HEK293 (cell line): ENCODE measurements around the gene BTK.

Source experiments
- SCRT2 ChIP-seq: fragments of 450-650 bp; formaldehyde crosslinking; IDR thresholded peaks from 2 replicates; pipeline ENCODE4 v1.5.1; 2016; ENCODE audit warnings: missing biosample characterization, missing genetic modification characterization
- TCF7L2 ChIP-seq: IDR thresholded peaks from 2 replicates; pipeline ENCODE4 v1.6.1; 2011; ENCODE audit warnings: low read depth, mild to moderate bottlenecking, inconsistent platforms, low read length, moderate library complexity, borderline replicate concordance
- WT1 ChIP-seq: fragments of 450-650 bp; formaldehyde crosslinking; IDR thresholded peaks from 2 replicates; pipeline ENCODE4 v1.5.1; 2016; ENCODE audit warnings: missing biosample characterization, missing genetic modification characterization
- ZIC2 ChIP-seq: fragments of 450-650 bp; formaldehyde crosslinking; IDR thresholded peaks from 2 replicates; pipeline ENCODE4 v1.5.1; 2016; ENCODE audit warnings: missing biosample characterization, missing genetic modification characterization
- ZNF157 ChIP-seq: fragments of 450-650 bp; formaldehyde crosslinking; IDR thresholded peaks from 2 replicates; pipeline ENCODE4 v1.5.1; 2016; ENCODE audit warnings: missing biosample characterization, missing genetic modification characterization
- ZNF221 ChIP-seq: fragments of 450-650 bp; formaldehyde crosslinking; IDR thresholded peaks from 2 replicates; pipeline ENCODE4 v1.5.1; 2017; ENCODE audit warnings: missing biosample characterization, missing genetic modification characterization, borderline replicate concordance
- ZNF341 ChIP-seq: fragments of 450-650 bp; formaldehyde crosslinking; IDR thresholded peaks from 2 replicates; pipeline ENCODE4; 2016; ENCODE audit warnings: low read depth, missing biosample characterization, missing genetic modification characterization
- ZNF394 ChIP-seq: fragments of 450-650 bp; formaldehyde crosslinking; IDR thresholded peaks from 2 replicates; pipeline ENCODE4 v1.5.1; 2016; ENCODE audit warnings: missing biosample characterization, missing genetic modification characterization, mild to moderate bottlenecking, moderate library complexity, borderline replicate concordance
- ZNF510 ChIP-seq: fragments of 450-650 bp; formaldehyde crosslinking; IDR thresholded peaks from 2 replicates; pipeline ENCODE4 v1.5.1; 2018; ENCODE audit warnings: mild to moderate bottlenecking, missing genetic modification characterization, missing biosample characterization; ENCODE audit not compliant: insufficient replicate concordance
- ZNF514 ChIP-seq: fragments of 450-650 bp; formaldehyde crosslinking; IDR thresholded peaks from 2 replicates; pipeline ENCODE4 v1.5.1; 2016; ENCODE audit warnings: missing biosample characterization, missing genetic modification characterization
- ZNF529 ChIP-seq: fragments of 450-650 bp; formaldehyde crosslinking; IDR thresholded peaks from 2 replicates; pipeline ENCODE4 v1.5.1; 2017; ENCODE audit warnings: missing genetic modification characterization, missing biosample characterization; ENCODE audit not compliant: insufficient replicate concordance
- ZNF548 ChIP-seq: fragments of 450-650 bp; formaldehyde crosslinking; IDR thresholded peaks from 2 replicates; pipeline ENCODE4 v1.5.1; 2016; ENCODE audit warnings: missing biosample characterization, missing genetic modification characterization
- ZNF610 ChIP-seq: fragments of 450-650 bp; formaldehyde crosslinking; IDR thresholded peaks from 2 replicates; pipeline ENCODE4 v1.5.1; 2016; ENCODE audit warnings: missing biosample characterization, missing genetic modification characterization, borderline replicate concordance
- ZNF621 ChIP-seq: fragments of 450-650 bp; formaldehyde crosslinking; IDR thresholded peaks from 2 replicates; pipeline ENCODE4 v1.5.1; 2017; ENCODE audit warnings: missing biosample characterization, missing genetic modification characterization
- ZNF623 ChIP-seq: fragments of 450-650 bp; formaldehyde crosslinking; IDR thresholded peaks from 2 replicates; pipeline ENCODE4 v1.5.1; 2016; ENCODE audit warnings: missing biosample characterization, missing genetic modification characterization
- ZNF626 ChIP-seq: fragments of 450-650 bp; sonication (Bioruptor Pico); formaldehyde crosslinking; IDR thresholded peaks from 2 replicates; pipeline ENCODE4 v1.5.1; 2018; ENCODE audit warnings: missing biosample characterization, missing genetic modification characterization, inconsistent platforms
- ZNF654 ChIP-seq: fragments of 450-650 bp; formaldehyde crosslinking; IDR thresholded peaks from 2 replicates; pipeline ENCODE4 v1.5.1; 2016; ENCODE audit warnings: low read depth, missing biosample characterization, missing genetic modification characterization
- ZNF747 ChIP-seq: fragments of 450-650 bp; formaldehyde crosslinking; IDR thresholded peaks from 2 replicates; pipeline ENCODE4 v1.5.1; 2016; ENCODE audit warnings: missing biosample characterization, missing genetic modification characterization
- TF ChIP-seq, protein P1 (sequence below): fragments of 450-650 bp; formaldehyde crosslinking; IDR thresholded peaks from 2 replicates; pipeline ENCODE4 v1.5.1; 2016; ENCODE audit warnings: missing biosample characterization, missing genetic modification characterization, borderline replicate concordance
- TF ChIP-seq, protein P2 (sequence below): fragments of 450-650 bp; formaldehyde crosslinking; IDR thresholded peaks from 2 replicates; pipeline ENCODE4 v1.5.1; 2016; ENCODE audit warnings: missing biosample characterization, missing genetic modification characterization
- TF ChIP-seq, protein P3 (sequence below): fragments of 450-650 bp; formaldehyde crosslinking; IDR thresholded peaks from 2 replicates; pipeline ENCODE4 v1.5.1; 2017; ENCODE audit warnings: missing biosample characterization, missing genetic modification characterization
- TF ChIP-seq, protein P4 (sequence below): fragments of 450-650 bp; formaldehyde crosslinking; IDR thresholded peaks from 2 replicates; pipeline ENCODE4 v1.5.1; 2016; ENCODE audit warnings: missing biosample characterization, missing genetic modification characterization
- TF ChIP-seq, protein P5 (sequence below): fragments of 450-650 bp; formaldehyde crosslinking; IDR thresholded peaks from 2 replicates; pipeline ENCODE4 v1.5.1; 2016; ENCODE audit warnings: missing biosample characterization, missing genetic modification characterization, low read depth
- TF ChIP-seq, protein P6 (sequence below): fragments of 450-650 bp; formaldehyde crosslinking; IDR thresholded peaks from 2 replicates; pipeline ENCODE4 v1.5.0; 2017; ENCODE audit warnings: missing biosample characterization, missing genetic modification characterization, borderline replicate concordance

Gene BTK

DNA sequence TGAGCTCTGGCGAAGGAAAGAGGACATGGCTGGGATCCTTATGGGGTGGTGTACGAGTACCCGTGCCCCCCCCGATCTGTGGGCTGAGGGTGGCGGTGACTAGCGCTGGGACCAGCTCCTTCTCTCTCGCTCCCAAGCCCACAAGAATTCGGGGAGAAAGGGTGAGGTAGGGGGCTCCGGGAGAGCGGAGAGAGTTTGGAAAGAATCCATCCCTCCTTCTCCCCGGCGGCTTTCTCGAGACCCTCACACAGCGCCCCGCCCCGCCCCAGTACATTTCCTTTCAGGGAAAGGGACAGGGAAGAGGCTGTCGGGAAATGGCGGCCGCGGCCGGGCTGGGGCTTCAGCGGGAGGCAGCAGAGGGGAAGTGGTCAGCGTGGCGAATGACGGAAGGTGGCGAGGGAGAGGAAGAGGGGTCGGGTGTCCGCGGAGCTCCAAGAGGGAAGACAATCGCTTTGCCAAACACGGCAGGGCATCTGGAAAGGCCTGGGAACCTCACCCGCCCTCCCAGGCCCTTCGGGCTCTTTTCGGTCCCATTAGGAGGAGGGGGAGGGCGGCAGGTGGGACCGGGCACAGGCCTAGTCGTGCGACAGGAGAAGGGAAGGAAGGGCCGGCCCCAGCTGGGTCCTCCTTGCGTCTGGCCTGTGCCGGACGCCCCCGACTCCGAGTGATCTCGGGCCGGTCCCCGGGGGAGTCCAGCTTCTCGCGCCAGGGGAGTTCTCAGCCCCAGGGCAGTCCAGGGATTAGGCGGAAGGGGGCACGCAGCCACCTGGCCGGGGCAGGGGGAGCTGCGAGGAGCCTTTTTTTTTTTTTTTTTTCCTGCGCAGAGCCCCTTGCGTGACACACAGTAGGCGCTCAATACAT lies 32.2 kb upstream of the BTK start (continued):
- TF ChIP-seq, protein P1, sequence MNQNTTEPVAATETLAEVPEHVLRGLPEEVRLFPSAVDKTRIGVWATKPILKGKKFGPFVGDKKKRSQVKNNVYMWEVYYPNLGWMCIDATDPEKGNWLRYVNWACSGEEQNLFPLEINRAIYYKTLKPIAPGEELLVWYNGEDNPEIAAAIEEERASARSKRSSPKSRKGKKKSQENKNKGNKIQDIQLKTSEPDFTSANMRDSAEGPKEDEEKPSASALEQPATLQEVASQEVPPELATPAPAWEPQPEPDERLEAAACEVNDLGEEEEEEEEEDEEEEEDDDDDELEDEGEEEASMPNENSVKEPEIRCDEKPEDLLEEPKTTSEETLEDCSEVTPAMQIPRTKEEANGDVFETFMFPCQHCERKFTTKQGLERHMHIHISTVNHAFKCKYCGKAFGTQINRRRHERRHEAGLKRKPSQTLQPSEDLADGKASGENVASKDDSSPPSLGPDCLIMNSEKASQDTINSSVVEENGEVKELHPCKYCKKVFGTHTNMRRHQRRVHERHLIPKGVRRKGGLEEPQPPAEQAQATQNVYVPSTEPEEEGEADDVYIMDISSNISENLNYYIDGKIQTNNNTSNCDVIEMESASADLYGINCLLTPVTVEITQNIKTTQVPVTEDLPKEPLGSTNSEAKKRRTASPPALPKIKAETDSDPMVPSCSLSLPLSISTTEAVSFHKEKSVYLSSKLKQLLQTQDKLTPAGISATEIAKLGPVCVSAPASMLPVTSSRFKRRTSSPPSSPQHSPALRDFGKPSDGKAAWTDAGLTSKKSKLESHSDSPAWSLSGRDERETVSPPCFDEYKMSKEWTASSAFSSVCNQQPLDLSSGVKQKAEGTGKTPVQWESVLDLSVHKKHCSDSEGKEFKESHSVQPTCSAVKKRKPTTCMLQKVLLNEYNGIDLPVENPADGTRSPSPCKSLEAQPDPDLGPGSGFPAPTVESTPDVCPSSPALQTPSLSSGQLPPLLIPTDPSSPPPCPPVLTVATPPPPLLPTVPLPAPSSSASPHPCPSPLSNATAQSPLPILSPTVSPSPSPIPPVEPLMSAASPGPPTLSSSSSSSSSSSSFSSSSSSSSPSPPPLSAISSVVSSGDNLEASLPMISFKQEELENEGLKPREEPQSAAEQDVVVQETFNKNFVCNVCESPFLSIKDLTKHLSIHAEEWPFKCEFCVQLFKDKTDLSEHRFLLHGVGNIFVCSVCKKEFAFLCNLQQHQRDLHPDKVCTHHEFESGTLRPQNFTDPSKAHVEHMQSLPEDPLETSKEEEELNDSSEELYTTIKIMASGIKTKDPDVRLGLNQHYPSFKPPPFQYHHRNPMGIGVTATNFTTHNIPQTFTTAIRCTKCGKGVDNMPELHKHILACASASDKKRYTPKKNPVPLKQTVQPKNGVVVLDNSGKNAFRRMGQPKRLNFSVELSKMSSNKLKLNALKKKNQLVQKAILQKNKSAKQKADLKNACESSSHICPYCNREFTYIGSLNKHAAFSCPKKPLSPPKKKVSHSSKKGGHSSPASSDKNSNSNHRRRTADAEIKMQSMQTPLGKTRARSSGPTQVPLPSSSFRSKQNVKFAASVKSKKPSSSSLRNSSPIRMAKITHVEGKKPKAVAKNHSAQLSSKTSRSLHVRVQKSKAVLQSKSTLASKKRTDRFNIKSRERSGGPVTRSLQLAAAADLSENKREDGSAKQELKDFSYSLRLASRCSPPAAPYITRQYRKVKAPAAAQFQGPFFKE (tag by site-specific recombination), result no peak
- TF ChIP-seq SCRT2, result no peak
- TF ChIP-seq ZNF157, result no peak
- no peak for TF ChIP-seq ZNF621 (tag by site-specific recombination)
- no peak for TF ChIP-seq ZNF529 (tag by site-specific recombination)
- TF ChIP-seq ZNF626 (tag by site-specific recombination), result no peak
- no peak for TF ChIP-seq ZNF221
- TF ChIP-seq, protein P2, sequence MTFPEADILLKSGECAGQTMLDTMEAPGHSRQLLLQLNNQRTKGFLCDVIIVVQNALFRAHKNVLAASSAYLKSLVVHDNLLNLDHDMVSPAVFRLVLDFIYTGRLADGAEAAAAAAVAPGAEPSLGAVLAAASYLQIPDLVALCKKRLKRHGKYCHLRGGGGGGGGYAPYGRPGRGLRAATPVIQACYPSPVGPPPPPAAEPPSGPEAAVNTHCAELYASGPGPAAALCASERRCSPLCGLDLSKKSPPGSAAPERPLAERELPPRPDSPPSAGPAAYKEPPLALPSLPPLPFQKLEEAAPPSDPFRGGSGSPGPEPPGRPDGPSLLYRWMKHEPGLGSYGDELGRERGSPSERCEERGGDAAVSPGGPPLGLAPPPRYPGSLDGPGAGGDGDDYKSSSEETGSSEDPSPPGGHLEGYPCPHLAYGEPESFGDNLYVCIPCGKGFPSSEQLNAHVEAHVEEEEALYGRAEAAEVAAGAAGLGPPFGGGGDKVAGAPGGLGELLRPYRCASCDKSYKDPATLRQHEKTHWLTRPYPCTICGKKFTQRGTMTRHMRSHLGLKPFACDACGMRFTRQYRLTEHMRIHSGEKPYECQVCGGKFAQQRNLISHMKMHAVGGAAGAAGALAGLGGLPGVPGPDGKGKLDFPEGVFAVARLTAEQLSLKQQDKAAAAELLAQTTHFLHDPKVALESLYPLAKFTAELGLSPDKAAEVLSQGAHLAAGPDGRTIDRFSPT (tag by site-specific recombination), result no peak
- TF ChIP-seq, protein P3, sequence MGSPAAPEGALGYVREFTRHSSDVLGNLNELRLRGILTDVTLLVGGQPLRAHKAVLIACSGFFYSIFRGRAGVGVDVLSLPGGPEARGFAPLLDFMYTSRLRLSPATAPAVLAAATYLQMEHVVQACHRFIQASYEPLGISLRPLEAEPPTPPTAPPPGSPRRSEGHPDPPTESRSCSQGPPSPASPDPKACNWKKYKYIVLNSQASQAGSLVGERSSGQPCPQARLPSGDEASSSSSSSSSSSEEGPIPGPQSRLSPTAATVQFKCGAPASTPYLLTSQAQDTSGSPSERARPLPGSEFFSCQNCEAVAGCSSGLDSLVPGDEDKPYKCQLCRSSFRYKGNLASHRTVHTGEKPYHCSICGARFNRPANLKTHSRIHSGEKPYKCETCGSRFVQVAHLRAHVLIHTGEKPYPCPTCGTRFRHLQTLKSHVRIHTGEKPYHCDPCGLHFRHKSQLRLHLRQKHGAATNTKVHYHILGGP (tag by site-specific recombination), result no peak
- TF ChIP-seq ZNF510 (tag by site-specific recombination), result no peak
- no peak for TF ChIP-seq ZNF394 (tag by site-specific recombination)
- TF ChIP-seq ZNF623, result no peak
- TF ChIP-seq, protein P4, sequence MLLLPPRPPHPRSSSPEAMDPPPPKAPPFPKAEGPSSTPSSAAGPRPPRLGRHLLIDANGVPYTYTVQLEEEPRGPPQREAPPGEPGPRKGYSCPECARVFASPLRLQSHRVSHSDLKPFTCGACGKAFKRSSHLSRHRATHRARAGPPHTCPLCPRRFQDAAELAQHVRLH (tag by site-specific recombination), result peak; percentile 63; the same call in 1 of the 2 replicates
- peak; percentile 55 for TF ChIP-seq ZIC2
- no peak for TF ChIP-seq ZNF610 (tag by site-specific recombination)
- TF ChIP-seq ZNF654 (tag by site-specific recombination), result no peak
- TF ChIP-seq TCF7L2, result no peak
- TF ChIP-seq WT1 (tag by site-specific recombination), result no peak
- TF ChIP-seq ZNF341 (tag by site-specific recombination), result 0 out of 2 replicates have a peak, but pooled peaks have one; percentile 9
- TF ChIP-seq, protein P5, sequence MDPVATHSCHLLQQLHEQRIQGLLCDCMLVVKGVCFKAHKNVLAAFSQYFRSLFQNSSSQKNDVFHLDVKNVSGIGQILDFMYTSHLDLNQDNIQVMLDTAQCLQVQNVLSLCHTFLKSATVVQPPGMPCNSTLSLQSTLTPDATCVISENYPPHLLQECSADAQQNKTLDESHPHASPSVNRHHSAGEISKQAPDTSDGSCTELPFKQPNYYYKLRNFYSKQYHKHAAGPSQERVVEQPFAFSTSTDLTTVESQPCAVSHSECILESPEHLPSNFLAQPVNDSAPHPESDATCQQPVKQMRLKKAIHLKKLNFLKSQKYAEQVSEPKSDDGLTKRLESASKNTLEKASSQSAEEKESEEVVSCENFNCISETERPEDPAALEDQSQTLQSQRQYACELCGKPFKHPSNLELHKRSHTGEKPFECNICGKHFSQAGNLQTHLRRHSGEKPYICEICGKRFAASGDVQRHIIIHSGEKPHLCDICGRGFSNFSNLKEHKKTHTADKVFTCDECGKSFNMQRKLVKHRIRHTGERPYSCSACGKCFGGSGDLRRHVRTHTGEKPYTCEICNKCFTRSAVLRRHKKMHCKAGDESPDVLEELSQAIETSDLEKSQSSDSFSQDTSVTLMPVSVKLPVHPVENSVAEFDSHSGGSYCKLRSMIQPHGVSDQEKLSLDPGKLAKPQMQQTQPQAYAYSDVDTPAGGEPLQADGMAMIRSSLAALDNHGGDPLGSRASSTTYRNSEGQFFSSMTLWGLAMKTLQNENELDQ (tag by site-specific recombination), result no peak
- TF ChIP-seq, protein P6, sequence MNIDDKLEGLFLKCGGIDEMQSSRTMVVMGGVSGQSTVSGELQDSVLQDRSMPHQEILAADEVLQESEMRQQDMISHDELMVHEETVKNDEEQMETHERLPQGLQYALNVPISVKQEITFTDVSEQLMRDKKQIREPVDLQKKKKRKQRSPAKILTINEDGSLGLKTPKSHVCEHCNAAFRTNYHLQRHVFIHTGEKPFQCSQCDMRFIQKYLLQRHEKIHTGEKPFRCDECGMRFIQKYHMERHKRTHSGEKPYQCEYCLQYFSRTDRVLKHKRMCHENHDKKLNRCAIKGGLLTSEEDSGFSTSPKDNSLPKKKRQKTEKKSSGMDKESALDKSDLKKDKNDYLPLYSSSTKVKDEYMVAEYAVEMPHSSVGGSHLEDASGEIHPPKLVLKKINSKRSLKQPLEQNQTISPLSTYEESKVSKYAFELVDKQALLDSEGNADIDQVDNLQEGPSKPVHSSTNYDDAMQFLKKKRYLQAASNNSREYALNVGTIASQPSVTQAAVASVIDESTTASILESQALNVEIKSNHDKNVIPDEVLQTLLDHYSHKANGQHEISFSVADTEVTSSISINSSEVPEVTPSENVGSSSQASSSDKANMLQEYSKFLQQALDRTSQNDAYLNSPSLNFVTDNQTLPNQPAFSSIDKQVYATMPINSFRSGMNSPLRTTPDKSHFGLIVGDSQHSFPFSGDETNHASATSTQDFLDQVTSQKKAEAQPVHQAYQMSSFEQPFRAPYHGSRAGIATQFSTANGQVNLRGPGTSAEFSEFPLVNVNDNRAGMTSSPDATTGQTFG (tag by site-specific recombination), result no peak
- TF ChIP-seq ZNF514 (tag by site-specific recombination), result no peak
- no peak for TF ChIP-seq ZNF747 (tag by site-specific recombination)
- TF ChIP-seq ZNF548 (tag by site-specific recombination), result no peak
